ENCODE results near the gene BCR. TPM values are rescaled to one million over a fixed set of nuclear protein-coding genes. Genes with fewer than 3 reads are reported as not detected.

The BCR gene
- total and polyA plus RNA-seq, 2 of the 4 experiments (the other 2 are of a cell fraction) = 28.9 to 44.6 TPM

- in situ Hi-C loops (cut with MboI; ENCODE audit: low sequenced_read_pairs) = no loop called here
These were observed 133.7 kb downstream of the BCR start for GRCh38 chr22:23313791-23314567.

More at GRCh38 chr22:23313791-23314567, 133.7 kb downstream of the BCR start:
- Histone ChIP-seq H3K4me1 (ENCODE audit: control insufficient read depth, insufficient read depth, low read length) (peaks cover 4% of the 10 kb centered on the region; the same call in 1 of the 2 replicates), H2BK20ac (ENCODE audit: low read depth, low read length) (no peak overlapping the region), H3K4me2 (ENCODE audit: low read depth, low read length) (no peak overlapping the region), H2BK15ac (ENCODE audit: low read depth, low read length) (no peak overlapping the region), H4K8ac (ENCODE audit: low read depth in 2 of 2, low read length in 2 of 2) (no peak overlapping the region), H3K18ac (ENCODE audit: low read depth, low read length) (no peak overlapping the region), H3K36me3 (ENCODE audit: control insufficient read depth, insufficient read depth, low read length) (peaks cover 10% of the 10 kb centered on the region; the same call in 1 of the 2 replicates), H4K5ac (ENCODE audit: low read depth, low read length) (no peak overlapping the region), H3K4me3 (ENCODE audit: insufficient read depth, low read depth, low read length) (no peak overlapping the region), H2AFZ (replicated peaks; ENCODE audit: low read length, poor library complexity) (no peak overlapping the region), H3K14ac (replicated peaks; ENCODE audit: low read depth, low read length) (no peak overlapping the region), H4K20me1 (ENCODE audit: insufficient read depth, low read length) (no peaks in the 10 kb centered on the region), H3K9me3 (ENCODE audit: control insufficient read depth, insufficient read depth, low read length) (no peaks in the 10 kb centered on the region), H3K27me3 (ENCODE audit: control insufficient read depth, insufficient read depth, low read length) (no peaks in the 10 kb centered on the region), H3K56ac (ENCODE audit: extremely low read depth, insufficient read depth, low read length) (no peak overlapping the region), H3K23ac (ENCODE audit: low read depth, low read length) (no peak overlapping the region), H2BK5ac (ENCODE audit: low read depth, low read length, poor library complexity, severe bottlenecking) (no peak overlapping the region), H2AK9ac (replicated peaks; ENCODE audit: low read depth, low read length, poor library complexity) (no peak overlapping the region), H3K4ac (ENCODE audit: low read depth, low read length) (no peak overlapping the region), H3K9me1 (ENCODE audit: insufficient read depth, low read length) (no peaks in the 10 kb centered on the region), H3K79me1 (ENCODE audit: low read depth in 1 of 2, low read length in 2 of 2) (no peaks in the 10 kb centered on the region), H4K91ac (ENCODE audit: insufficient read depth, low read depth, low read length) (no peak overlapping the region), H3K9ac (ENCODE audit: low read depth, low read length) (no peak overlapping the region), H2AK5ac (ENCODE audit: low read depth, low read length) (no peak overlapping the region), H2BK120ac (ENCODE audit: low read depth, low read length) (no peak overlapping the region), H3K27ac (ENCODE audit: insufficient read depth, low read length) (no peak overlapping the region)
- 93% methylated on average over 4 of the region's 14 CpGs; no CpG with 5 or more reads in 1 of the 2 experiments for WGBS, 2 experiments (ENCODE audit: extremely low coverage in 2 of 2, insufficient read length in 1 of 2)
- dilution Hi-C loops (cut with HindIII; ENCODE audit: low sequenced_read_pairs, unreplicated experiment) = no loop called here
- ATAC-seq (ENCODE audit: low read depth) (no peak), DNase-seq (no peak)
- BruUV-seq (replicated peaks) = no TSS peak
- CTCF ChIA-PET = no interaction called here
- intact Hi-C loops (cut with micrococcal nuclease) = no loop called here
- TF ChIP-seq MAZ (IDR thresholded peaks at IDR 0.05; ENCODE audit: borderline replicate concordance, low read depth, low read length) (no peak), SMC3 (IDR thresholded peaks at IDR 0.05; ENCODE audit: low read depth, low read length) (no peak), BHLHE40 (IDR thresholded peaks at IDR 0.05; ENCODE audit: low read depth, low read length) (no peak), MXI1 (IDR thresholded peaks at IDR 0.05; ENCODE audit: borderline replicate concordance, low read depth, low read length) (no peak), ELK1 (IDR thresholded peaks at IDR 0.05; ENCODE audit: borderline replicate concordance, low read depth, low read length) (no peak), FOS (IDR thresholded peaks at IDR 0.05; ENCODE audit: low read depth, low read length) (no peak), CEBPB (IDR thresholded peaks at IDR 0.05; ENCODE audit: low read depth, low read length) (no peak), RCOR1 (IDR thresholded peaks at IDR 0.05; ENCODE audit: insufficient replicate concordance, low read length) (no peak), MAFK (IDR thresholded peaks at IDR 0.05; ENCODE audit: low read depth, low read length) (no peak), RAD21 (IDR thresholded peaks at IDR 0.05; ENCODE audit: low read length) (no peak), CHD1 (IDR thresholded peaks at IDR 0.05; ENCODE audit: low read depth, low read length) (no peak), POLR2A (IDR thresholded peaks at IDR 0.05; ENCODE audit: low read depth, low read length) (no peak)
- POLR2A ChIA-PET (ENCODE audit: unreplicated experiment) = no interaction called here

All from IMR-90 (cell line).